Keratinocyte (primary cell): ENCODE measurements around the gene NXPH4. TPM values are rescaled to one million over a fixed set of nuclear protein-coding genes. Genes with fewer than 3 reads are reported as not detected.

Experiments used
- DNase-seq: peaks from one replicate; pipeline ENCODE4 v3.0.0-alpha.2; 2011; ENCODE audit warnings: low read depth, missing footprints, low spot score
- FAIRE-seq: peaks from 2 replicates; lab custom pipeline; 2011; peaks lifted over from hg19 to GRCh38; lab: Jason Lieb, UNC
- H2AFZ ChIP-seq: 2 replicates; pipeline ENCODE4 v1.6.0; 2012; ENCODE audit warnings: low read length, control low read depth, inconsistent platforms; ENCODE audit not compliant: control insufficient read depth
- H3K27ac ChIP-seq: 2 replicates; pipeline ENCODE4 v1.5.1; 2011; ENCODE audit warnings: low read length; ENCODE audit not compliant: control insufficient read depth, insufficient read depth
- H3K27me3 ChIP-seq: 3 replicates; pipeline ENCODE4 v1.6.0; 2011; ENCODE audit warnings: low read length; ENCODE audit not compliant: control insufficient read depth, insufficient read depth; ENCODE audit errors: extremely low read depth
- H3K36me3 ChIP-seq, 2 experiments: 2 replicates in 1 of 2; 3 replicates in 1 of 2; pipeline ENCODE4 v1.5.1; 2011; ENCODE audit warnings: low read length in 2 of 2, mild to moderate bottlenecking in 1 of 2; ENCODE audit not compliant: control insufficient read depth in 2 of 2, insufficient read depth in 2 of 2; ENCODE audit errors: extremely low read depth in 1 of 2
- H3K4me1 ChIP-seq: 3 replicates; pipeline ENCODE4 v1.5.1; 2011; ENCODE audit warnings: low read length; ENCODE audit not compliant: control insufficient read depth, insufficient read depth; ENCODE audit errors: extremely low read depth
- H3K4me2 ChIP-seq: 3 replicates; pipeline ENCODE4 v1.6.0; 2011; ENCODE audit warnings: low read depth, low read length; ENCODE audit not compliant: control insufficient read depth, insufficient read depth; ENCODE audit errors: extremely low read depth
- H3K4me3 ChIP-seq, 3 experiments: fragments of 200-600 bp in 1 of 3; sonication (generic) in 1 of 3; 2 replicates in 2 of 3; 3 replicates in 1 of 3; pipeline ENCODE4 v1.5.1; 2011 to 2016; ENCODE audit warnings: low read length in 3 of 3, mild to moderate bottlenecking in 3 of 3, control low read depth in 2 of 3, inconsistent platforms in 1 of 3, low read depth in 1 of 3, mixed read lengths in 1 of 3, mixed run types in 1 of 3, moderate library complexity in 1 of 3; ENCODE audit not compliant: control insufficient read depth in 2 of 3, insufficient read depth in 2 of 3; ENCODE audit errors: extremely low read depth in 1 of 3
- H3K79me2 ChIP-seq: 2 replicates; pipeline ENCODE4 v1.6.0; 2012; ENCODE audit warnings: low read length; ENCODE audit not compliant: control insufficient read depth, insufficient read depth
- H3K9ac ChIP-seq: 3 replicates; pipeline ENCODE4 v1.6.0; 2011; ENCODE audit warnings: low read length; ENCODE audit not compliant: control insufficient read depth, insufficient read depth; ENCODE audit errors: extremely low read depth
- H3K9me1 ChIP-seq: 3 replicates; pipeline ENCODE4 v1.6.0; 2011; ENCODE audit warnings: low read length; ENCODE audit not compliant: control insufficient read depth, insufficient read depth; ENCODE audit errors: extremely low read depth
- H3K9me3 ChIP-seq: 2 replicates; pipeline ENCODE4 v1.5.1; 2012; ENCODE audit warnings: low read depth, low read length; ENCODE audit not compliant: control insufficient read depth
- H4K20me1 ChIP-seq: 3 replicates; pipeline ENCODE4 v1.6.0; 2011; ENCODE audit warnings: low read length; ENCODE audit not compliant: control insufficient read depth, insufficient read depth; ENCODE audit errors: extremely low read depth
- CTCF ChIP-seq, 3 experiments: IDR thresholded peaks in 1 of 3; conservative IDR thresholded peaks in 1 of 3; optimal IDR thresholded peaks in 1 of 3; 2 replicates in 2 of 3; 3 replicates in 1 of 3; pipeline versions ENCODE3 to v1.5.1; 2011; ENCODE audit warnings: low read length in 3 of 3, mild to moderate bottlenecking in 3 of 3, moderate library complexity in 2 of 3, control low read depth in 1 of 3, inconsistent platforms in 1 of 3; ENCODE audit not compliant: insufficient read depth in 2 of 3; ENCODE audit errors: extremely low read depth in 1 of 3
- EZH2 ChIP-seq: IDR thresholded peaks from one replicate; pipeline ENCODE4 v1.6.1; 2012; ENCODE audit warnings: inconsistent platforms, mild to moderate bottlenecking, low read length, moderate library complexity
- dilution Hi-C: fragments of 300-500 bp; cut with MboI; formaldehyde crosslinking; loops from one replicate; pipeline ENCODE4 v1.7.0; 2020; ENCODE audit warnings: low sequenced_read_pairs; ENCODE audit not compliant: extremely low pct_ligation_motif_present
- polyA plus RNA-seq, 5 experiments: library from polyadenylated mRNA; depleted of rRNA in 3 of 5; stranded (reverse) in 3 of 5; stranded (forward) in 1 of 5; unstranded in 1 of 5; fragments of >200 nt; gene quantifications; 1 replicate in 1 of 5; 2 replicates in 3 of 5; 3 replicates in 1 of 5; pipeline versions ENCODE4 v1.2.1 to v1.2.3, GENCODE V29; 2011 to 2012; ENCODE audit warnings: missing spikeins in 2 of 5, low read depth in 1 of 5, low replicate concordance in 1 of 5

NXPH4 gene
- polyA plus RNA-seq, 1 donor (not counting 4 experiments of a cell fraction or from before 2014, with no cell fraction given) = 0.97 TPM

- H3K9me1 ChIP-seq = no peaks in the 10 kb centered on the region
- H3K9ac ChIP-seq = no peak overlapping the region
- dilution Hi-C loops = no loop called here
- H3K27ac ChIP-seq = no peak overlapping the region
- H3K27me3 ChIP-seq = no peaks in the 10 kb centered on the region
- DNase-seq (no peak), FAIRE-seq (no peak)
- no peaks in the 10 kb centered on the region for H3K79me2 ChIP-seq
- no peak overlapping the region for H2AFZ ChIP-seq
- no peak overlapping the region for H3K4me2 ChIP-seq
- TF ChIP-seq CTCF (optimal IDR thresholded peaks at IDR 0.05 in 1 of 3, IDR thresholded peaks at IDR 0.05 in 1 of 3, conservative IDR thresholded peaks at IDR 0.05 in 1 of 3; ENCODE audit: extremely low read depth in 1 of 3, insufficient read depth in 2 of 3, low read length in 3 of 3) = no peak
- TF ChIP-seq EZH2 = no peak
- no peak overlapping the region for H3K4me3 ChIP-seq
- H3K4me1 ChIP-seq = peaks cover 29% of the 10 kb centered on the region
- H3K9me3 ChIP-seq = no peaks in the 10 kb centered on the region
- no peaks in the 10 kb centered on the region for H4K20me1 ChIP-seq
- H3K36me3 ChIP-seq = peaks cover 3 to 16% of the 10 kb centered on the region in 2 experiments
Observed at GRCh38 chr12:57178213-57178612, 38.4 kb upstream of the NXPH4 start.

DNA sequence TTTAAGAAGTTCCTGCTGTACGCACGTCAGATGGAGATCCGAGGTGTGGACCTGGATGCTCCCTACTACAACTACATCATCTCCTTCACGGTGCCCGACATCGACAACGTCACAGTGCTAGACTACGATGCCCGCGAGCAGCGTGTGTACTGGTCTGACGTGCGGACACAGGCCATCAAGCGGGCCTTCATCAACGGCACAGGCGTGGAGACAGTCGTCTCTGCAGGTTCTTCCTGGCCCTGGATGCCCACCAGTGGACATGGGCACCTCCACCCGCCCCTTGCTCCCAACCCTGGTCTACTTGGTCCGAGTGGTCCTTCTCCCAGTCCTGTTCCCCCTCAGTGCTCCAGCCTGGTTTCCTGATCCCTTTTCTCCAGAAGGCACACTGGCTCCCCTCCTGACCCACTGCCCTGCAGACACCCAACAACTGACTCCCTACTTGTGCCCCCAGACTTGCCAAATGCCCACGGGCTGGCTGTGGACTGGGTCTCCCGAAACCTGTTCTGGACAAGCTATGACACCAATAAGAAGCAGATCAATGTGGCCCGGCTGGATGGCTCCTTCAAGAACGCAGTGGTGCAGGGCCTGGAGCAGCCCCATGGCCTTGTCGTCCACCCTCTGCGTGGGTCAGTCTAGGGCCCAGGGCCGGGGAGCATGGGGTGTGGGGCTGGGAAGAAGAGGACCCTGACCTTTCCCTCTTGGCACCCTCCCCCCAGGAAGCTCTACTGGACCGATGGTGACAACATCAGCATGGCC, 37.1 kb upstream of the NXPH4 start:
- no peaks in the 10 kb centered on the region for H4K20me1 ChIP-seq
- TF ChIP-seq CTCF (optimal IDR thresholded peaks at IDR 0.05 in 1 of 3, IDR thresholded peaks at IDR 0.05 in 1 of 3, conservative IDR thresholded peaks at IDR 0.05 in 1 of 3; ENCODE audit: extremely low read depth in 1 of 3, insufficient read depth in 2 of 3, low read length in 3 of 3) (no peak), EZH2 (no peak)
- H3K27ac ChIP-seq = no peak overlapping the region
- dilution Hi-C loops = no loop called here
- peaks cover 3 to 15% of the 10 kb centered on the region in 2 experiments for H3K36me3 ChIP-seq
- FAIRE-seq (no peak), DNase-seq (no peak)
- H3K79me2 ChIP-seq = no peaks in the 10 kb centered on the region
- H3K4me3 ChIP-seq = no peak overlapping the region
- no peak overlapping the region for H2AFZ ChIP-seq
- peaks cover 34% of the 10 kb centered on the region for H3K4me1 ChIP-seq
- H3K9ac ChIP-seq = no peak overlapping the region
- H3K4me2 ChIP-seq = no peak overlapping the region
- no peaks in the 10 kb centered on the region for H3K9me3 ChIP-seq
- no peaks in the 10 kb centered on the region for H3K27me3 ChIP-seq
- no peaks in the 10 kb centered on the region for H3K9me1 ChIP-seq
